Middle frontal gyrus (tissue), 1 donor: ENCODE results near the gene BCAS4.
"Not testable (repeated sequence)": the region's sequence is repeated elsewhere in the genome, so short reads cannot be mapped to it uniquely, and the experiment has no call there.

Experiments used
- DNase-seq: peaks from one replicate; pipeline ENCODE4 v3.0.0-alpha.2; 2015; ENCODE audit warnings: low spot score; ENCODE audit errors: extremely low spot score

Gene BCAS4

GRCh38 chr20:50799176-50799889 lies 4.5 kb downstream of the BCAS4 start:
- DNase-seq = no peak

GRCh38 chr20:50799890-50800550 lies 5.2 kb downstream of the BCAS4 start:
- DNase-seq = no peak

- not testable (repeated sequence) for DNase-seq
Observed at GRCh38 chr20:50800986-50801746, 6.3 kb downstream of the BCAS4 start.

- DNase-seq = no peak
Observed at GRCh38 chr20:50801747-50802125, 6.9 kb downstream of the BCAS4 start.

DNA sequence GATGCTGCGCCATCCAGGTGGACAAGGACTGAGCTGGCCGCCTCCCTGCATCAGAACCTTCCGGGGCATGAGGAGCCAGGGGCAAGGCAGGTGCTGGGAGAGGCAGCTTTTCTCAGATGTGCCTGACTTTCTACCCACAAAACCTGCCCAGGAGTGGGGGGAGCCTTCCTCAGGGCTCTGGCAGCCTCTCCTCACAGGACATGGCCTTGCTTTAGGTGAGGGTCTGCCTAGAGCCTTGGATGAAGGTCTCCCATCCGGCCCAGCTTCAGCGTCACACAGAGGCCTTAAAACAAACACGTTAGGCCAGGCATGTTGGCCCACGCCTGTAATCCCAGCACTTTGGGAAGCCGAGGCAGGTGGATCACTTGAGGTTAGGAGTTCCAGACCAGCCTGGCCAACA lies 7.4 kb downstream of the BCAS4 start:
- DNase-seq = no peak

DNA sequence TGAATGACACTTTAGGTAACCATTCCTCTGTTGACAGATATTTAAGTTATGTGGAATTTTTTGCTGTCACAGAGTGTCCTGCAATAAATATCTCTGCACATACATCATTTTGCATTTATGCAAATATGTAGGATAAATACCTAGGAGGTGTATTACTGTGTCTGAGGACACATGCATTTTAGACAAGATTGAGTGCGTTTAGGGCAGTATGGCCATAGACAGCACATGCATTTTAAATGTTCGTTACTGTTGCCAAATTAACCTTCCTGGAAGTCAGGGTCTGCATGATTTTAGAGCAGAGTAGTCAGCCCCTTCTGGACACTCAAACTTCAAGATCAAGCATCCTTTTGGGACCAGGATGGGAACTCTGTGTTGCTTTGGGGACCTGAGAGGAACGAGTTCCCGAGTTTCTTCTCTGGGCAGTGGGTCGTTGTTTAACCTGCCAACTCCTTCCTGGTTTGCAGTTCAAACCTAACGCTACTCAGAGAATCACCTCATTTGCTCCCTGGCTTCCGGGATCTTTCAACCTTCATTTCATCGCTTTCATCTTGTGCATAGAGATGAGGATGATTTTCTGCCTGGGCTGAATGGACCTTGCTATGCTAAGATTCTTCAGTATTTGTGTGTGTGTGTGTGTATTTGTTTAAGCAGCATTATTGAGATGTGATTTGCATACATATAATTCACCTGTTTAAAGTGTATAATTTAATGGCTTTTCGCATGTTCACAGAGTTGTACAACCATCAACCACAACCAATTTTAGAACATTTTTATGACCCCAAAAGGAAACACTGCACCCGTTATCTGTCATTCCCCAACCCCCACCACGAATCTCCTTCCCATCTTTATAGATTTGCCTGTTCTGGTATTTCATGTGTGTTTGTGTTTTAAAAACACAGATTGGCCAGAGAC lies 9.8 kb downstream of the BCAS4 start:
- DNase-seq = no peak

DNA sequence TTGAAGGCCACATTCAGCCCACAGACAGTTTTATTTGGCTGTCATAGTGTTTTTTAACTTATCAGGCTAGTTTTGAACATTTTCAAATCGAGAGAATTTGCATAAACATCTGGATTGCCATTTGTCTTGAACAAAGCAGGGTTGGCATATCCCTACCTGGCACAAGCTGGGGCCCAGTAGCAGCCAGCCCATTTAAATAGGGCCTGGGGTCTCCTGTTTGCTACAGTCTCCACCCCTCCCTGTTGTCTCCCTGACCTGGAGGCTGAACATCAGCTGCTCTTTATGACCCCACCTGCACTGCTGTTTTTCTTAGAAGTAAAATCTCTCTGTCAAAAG lies 10.5 kb downstream of the BCAS4 start:
- DNase-seq = no peak

GRCh38 chr20:50806126-50806768 lies 11.4 kb downstream of the BCAS4 start:
- no peak for DNase-seq

DNA sequence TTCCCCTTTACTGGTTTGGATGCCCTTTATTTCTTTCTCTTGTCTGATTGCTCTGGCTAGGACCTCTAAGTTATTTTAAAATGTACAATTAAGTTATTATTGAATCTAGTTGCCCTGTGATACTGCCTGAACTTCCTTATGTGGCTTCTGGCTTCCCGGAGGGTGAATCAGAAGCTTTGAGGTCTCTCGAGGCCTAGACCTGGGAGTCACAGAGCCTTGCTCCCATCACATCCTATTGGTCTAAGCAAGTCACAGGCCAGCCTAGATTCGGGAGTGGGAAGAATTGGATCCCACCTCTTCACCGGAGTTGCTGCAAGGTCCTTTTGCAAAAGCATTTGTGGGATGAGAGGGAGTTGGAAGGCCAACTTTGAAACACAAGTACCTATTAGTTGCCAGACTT lies 15.2 kb downstream of the BCAS4 start:
- no peak for DNase-seq

- DNase-seq = no peak
Observed at GRCh38 chr20:50810842-50811241, 16.0 kb downstream of the BCAS4 start.

- no peak for DNase-seq
Observed at GRCh38 chr20:50813101-50813643, 18.3 kb downstream of the BCAS4 start.

- DNase-seq = no peak
Observed at GRCh38 chr20:50813801-50814200, 18.9 kb downstream of the BCAS4 start.

DNA sequence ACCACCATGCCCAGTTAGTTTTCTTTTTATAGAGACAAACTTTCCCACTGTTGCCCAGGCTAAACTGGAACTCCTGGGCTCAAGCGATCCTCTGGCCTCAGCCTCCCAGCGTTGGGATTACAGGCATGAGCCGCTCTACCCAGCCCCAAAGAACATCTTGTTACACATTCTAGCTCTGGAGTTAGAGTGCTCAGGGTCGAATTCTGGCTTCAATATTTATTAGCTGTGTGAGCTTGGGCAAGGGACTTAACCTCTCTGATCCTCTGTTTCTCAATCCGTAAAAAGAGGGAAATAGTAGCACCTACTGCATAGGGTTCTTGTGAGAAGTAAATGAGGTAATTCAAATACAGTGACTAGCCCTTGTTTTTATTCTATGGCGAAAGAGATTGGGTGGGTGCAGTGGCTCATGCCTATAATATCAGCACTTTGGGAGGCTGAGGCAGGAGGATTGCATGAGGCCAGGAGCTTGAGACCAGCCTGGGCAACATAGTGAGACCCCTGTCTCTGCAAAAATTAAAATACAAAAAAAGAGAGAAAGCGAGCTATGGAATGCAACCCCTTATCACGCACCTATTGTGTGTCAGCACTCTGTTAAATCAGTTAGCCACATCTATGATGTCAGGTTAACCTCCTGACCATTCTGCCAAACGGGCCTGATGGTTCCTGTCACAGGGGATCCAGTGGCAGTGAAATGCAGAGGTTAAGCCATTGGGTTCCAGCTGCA lies 19.7 kb downstream of the BCAS4 start:
- DNase-seq = no peak

GRCh38 chr20:50815162-50815989 lies 20.5 kb downstream of the BCAS4 start:
- DNase-seq = no peak

DNA sequence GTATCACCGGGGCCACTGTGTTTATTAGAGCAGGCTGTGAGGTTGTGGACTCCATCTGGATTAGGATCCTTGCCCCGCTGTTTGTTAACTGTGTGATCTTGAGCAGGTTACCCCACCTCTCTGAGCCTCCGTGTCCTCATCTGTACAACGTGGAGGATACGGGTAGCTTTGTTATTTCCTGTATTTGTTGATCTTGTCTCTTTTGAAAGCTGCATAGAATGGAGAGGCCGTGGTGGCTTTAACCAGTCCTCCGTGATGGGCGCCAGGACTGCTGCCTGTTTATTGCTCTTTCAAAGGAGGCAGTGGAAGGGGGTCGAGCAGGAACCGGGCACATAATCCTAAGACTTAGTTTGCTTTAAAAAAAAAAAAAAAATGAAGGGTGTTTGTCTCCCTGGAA lies 22.9 kb downstream of the BCAS4 start:
- no peak for DNase-seq

GRCh38 chr20:50819349-50819748 lies 24.5 kb downstream of the BCAS4 start:
- DNase-seq = no peak

GRCh38 chr20:50820515-50821256 lies 25.8 kb downstream of the BCAS4 start:
- DNase-seq = no peak

- DNase-seq = no peak
Observed at GRCh38 chr20:50821257-50821921, 26.5 kb downstream of the BCAS4 start.
